Measurements from ENCODE around the gene MRTO4.
"Not testable (repeated sequence)": the region's sequence is repeated elsewhere in the genome, so short reads cannot be mapped to it uniquely, and the experiment has no call there.

- not testable (repeated sequence) for TF ChIP-seq CTCF (IDR thresholded peaks at IDR 0.05; ENCODE audit: poor library complexity); EZH2phosphoT487 (IDR thresholded peaks at IDR 0.05; ENCODE audit: low read depth, severe bottlenecking, unreplicated experiment); EZH2 (IDR thresholded peaks at IDR 0.05; ENCODE audit: borderline replicate concordance)
These were observed 4.7 kb downstream of the MRTO4 start for GRCh38 chr1:19256301-19256700.
